ENCODE data around the gene DLGAP1.

DLGAP1 gene

DNA sequence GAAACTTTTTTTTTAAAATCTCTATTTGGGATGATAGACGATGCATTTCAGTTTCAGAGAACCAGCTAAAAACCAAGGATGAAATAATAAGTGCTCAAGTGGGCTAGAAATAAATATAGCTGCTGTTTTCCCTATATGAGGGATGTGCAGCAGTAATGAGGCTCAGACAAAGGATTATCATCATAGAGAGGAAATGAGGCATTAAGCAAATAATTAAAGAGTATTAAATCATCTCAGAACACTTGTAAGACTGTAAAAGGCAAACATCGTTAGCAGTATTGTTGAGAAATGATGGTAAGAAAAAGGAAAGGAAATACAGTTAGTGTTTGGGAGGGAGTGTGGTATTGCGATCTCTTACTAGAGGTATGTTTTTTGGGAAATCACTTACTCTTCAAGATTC, 771.6 kb downstream of the DLGAP1 start:
- no peak overlapping the region for H3K4me3 Mint-ChIP-seq
- peaks cover 6 to 9% of the 10 kb centered on the region in 2 donors for H3K9me3 Mint-ChIP-seq
- H3K4me1 Mint-ChIP-seq, result no peaks in the 10 kb centered on the region
- ATAC-seq (replicated peaks) (no peak), DNase-seq (no peak)
- H3K27ac Mint-ChIP-seq, result no peak overlapping the region
- H3K27me3 Mint-ChIP-seq, result peaks cover under 1% of the 10 kb centered on the region in 2 donors
- H3K36me3 Mint-ChIP-seq, result peaks cover 5 to 8% of the 10 kb centered on the region in 2 donors

DNA sequence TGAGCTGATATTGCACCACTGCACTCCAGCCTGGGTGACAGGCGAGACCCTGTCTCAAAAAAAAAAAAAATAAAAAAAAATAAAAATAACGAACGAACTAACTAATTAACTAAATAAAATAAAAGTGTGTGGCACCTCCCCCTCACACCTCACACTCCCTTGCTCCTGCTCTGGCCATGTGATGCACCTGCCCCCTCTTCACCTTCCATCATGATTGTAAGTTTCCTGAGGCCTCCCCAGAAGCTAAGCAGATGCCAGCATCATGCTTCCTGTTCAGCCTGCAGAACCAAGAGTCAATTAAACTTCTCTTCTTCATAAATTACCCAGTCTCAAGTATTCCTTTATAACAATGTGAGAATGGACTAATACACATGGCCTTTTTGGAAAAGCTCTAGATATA, 773.0 kb downstream of the DLGAP1 start:
- Mint-ChIP-seq H3K27ac (peak overlapping the region; percentile 65), H3K27me3 (peaks cover 8 to 9% of the 10 kb centered on the region in 2 donors), H3K9me3 (peaks cover 6 to 9% of the 10 kb centered on the region in 2 donors), H3K36me3 (peaks cover 5 to 8% of the 10 kb centered on the region in 2 donors), H3K4me3 (no peak overlapping the region), H3K4me1 (no peaks in the 10 kb centered on the region)
- DNase-seq, result no peak
- ATAC-seq (replicated peaks), result no peak

DNA sequence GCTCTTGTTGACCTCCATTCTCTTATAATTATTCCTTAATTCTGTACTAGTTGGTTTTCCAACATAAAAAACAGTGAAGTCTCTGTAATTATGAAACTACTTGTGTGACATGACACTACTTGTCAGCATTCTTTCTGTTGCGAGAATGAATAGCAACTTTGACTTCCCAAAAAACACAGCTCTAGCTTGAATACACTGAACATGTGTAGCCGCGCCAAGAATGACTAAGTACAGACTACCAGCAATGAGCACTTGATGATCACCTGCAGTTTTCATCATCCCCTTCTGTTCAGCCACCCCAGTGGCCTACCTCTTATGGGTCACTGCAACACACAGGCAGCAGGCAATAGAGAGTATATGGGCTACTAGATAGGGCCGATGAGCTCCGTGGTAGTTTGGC, 775.9 kb downstream of the DLGAP1 start:
- Mint-ChIP-seq H3K27me3 (peaks cover 12 to 24% of the 10 kb centered on the region in 2 donors), H3K4me3 (no peak overlapping the region), H3K36me3 (peaks cover 5 to 8% of the 10 kb centered on the region in 2 donors), H3K4me1 (no peaks in the 10 kb centered on the region), H3K27ac (no peak overlapping the region), H3K9me3 (peaks cover 6 to 10% of the 10 kb centered on the region in 2 donors)
- ATAC-seq (replicated peaks) (no peak), DNase-seq (no peak)

DNA sequence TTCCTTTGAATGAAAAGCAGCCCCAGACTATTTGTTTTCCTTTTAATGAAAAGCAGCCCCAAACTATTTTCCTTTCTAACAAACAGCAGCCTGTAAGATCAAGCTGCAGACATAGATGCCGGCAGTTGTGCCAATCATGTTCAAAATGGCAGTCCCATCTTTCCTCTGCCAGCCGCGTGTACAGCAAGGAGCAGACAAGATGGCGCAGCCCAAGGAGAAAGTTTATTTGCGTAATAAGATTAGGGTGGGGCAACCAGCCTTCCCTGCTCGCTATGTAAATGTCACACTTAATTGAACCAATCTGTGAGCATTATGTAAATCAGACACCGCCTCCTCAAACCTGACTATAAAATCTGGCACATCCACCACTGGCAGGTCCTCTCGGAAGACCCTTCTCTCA, 779.1 kb downstream of the DLGAP1 start:
- Mint-ChIP-seq H3K36me3 (no peaks in the 10 kb centered on the region), H3K27ac (no peak overlapping the region), H3K9me3 (peaks cover 0 to 2% of the 10 kb centered on the region in 2 donors), H3K4me1 (no peaks in the 10 kb centered on the region), H3K4me3 (no peak overlapping the region), H3K27me3 (peaks cover 12 to 24% of the 10 kb centered on the region in 2 donors)
- no peak for DNase-seq
- ATAC-seq (replicated peaks), result no peak

DNA sequence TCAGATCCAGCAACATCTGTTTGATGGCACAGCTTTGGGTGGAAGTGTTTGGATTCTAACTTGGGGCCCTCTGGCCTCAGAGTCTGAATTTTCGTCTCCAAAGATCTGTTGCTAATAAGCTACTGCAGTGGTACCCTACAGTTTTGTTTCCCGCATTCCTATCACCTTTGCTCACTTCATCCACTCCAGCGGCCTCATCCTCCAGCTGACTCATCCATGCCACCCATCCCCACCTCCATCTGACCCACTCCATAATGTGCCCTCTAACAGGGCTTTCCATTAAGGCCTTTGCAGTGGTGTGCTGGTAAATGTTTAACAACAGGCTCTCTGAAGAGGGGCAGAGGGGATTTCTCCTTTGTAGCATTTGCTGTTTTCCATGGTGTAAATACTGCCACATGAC, 779.7 kb downstream of the DLGAP1 start:
- DNase-seq, result no peak

DNA sequence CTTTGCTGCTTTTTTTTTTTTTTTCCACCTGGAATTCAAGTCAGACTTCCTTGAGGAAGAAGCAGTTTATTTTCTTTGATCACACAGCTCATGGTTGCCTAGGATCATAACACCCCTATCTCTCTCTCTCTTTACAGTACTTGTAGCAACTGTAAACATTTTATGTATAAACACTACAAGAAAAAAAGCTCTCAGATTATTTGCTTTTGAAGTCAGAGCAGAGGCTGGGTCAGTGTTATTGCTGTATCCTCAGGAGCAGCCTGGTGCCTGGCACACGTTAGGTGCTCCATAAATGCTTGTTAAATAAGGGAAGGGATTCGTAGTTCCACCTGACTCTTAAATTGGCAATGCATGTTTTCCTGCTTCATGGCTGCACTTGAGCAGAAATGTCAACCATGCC, 783.9 kb downstream of the DLGAP1 start:
- Mint-ChIP-seq H3K4me3 (no peak overlapping the region), H3K9me3 (peaks cover 0 to under 1% of the 10 kb centered on the region in 2 donors), H3K4me1 (no peaks in the 10 kb centered on the region), H3K27ac (no peak overlapping the region), H3K27me3 (peaks cover 0 to 7% of the 10 kb centered on the region in 2 donors), H3K36me3 (no peaks in the 10 kb centered on the region)
- ATAC-seq (replicated peaks) (no peak), DNase-seq (no peak)

More for the DNA sequence above, 779.7 kb downstream of the DLGAP1 start:
- Mint-ChIP-seq H3K4me3 (no peak overlapping the region), H3K4me1 (no peaks in the 10 kb centered on the region), H3K36me3 (no peaks in the 10 kb centered on the region), H3K27me3 (peaks cover 12 to 24% of the 10 kb centered on the region in 2 donors), H3K9me3 (peaks cover 0 to 2% of the 10 kb centered on the region in 2 donors), H3K27ac (no peak overlapping the region)
- no peak for ATAC-seq (replicated peaks)

DNA sequence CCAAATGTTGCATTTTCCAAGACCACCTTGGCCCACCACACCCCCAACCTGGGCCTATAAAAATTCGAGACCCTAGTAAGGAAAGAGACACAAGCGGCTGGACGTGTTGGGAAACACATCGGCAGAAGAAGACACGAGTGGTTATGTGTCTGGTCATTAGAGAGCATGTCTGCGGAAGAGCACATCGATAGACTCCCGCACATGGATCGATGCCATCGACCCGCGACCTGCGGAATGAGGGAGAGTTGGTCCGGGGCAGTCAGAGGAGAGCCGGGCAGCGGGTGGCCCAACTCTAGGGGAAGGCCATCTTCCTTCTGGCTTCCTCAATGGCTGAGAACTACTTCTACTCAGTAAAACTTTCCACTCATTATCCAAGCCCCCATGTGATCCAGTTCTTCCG, 785.7 kb downstream of the DLGAP1 start:
- ATAC-seq (replicated peaks) (no peak), DNase-seq (no peak)
- Mint-ChIP-seq H3K36me3 (no peaks in the 10 kb centered on the region), H3K27ac (no peak overlapping the region), H3K27me3 (no peaks in the 10 kb centered on the region), H3K4me3 (no peak overlapping the region), H3K9me3 (no peaks in the 10 kb centered on the region), H3K4me1 (peaks cover 9 to 15% of the 10 kb centered on the region in 2 donors)

DNA sequence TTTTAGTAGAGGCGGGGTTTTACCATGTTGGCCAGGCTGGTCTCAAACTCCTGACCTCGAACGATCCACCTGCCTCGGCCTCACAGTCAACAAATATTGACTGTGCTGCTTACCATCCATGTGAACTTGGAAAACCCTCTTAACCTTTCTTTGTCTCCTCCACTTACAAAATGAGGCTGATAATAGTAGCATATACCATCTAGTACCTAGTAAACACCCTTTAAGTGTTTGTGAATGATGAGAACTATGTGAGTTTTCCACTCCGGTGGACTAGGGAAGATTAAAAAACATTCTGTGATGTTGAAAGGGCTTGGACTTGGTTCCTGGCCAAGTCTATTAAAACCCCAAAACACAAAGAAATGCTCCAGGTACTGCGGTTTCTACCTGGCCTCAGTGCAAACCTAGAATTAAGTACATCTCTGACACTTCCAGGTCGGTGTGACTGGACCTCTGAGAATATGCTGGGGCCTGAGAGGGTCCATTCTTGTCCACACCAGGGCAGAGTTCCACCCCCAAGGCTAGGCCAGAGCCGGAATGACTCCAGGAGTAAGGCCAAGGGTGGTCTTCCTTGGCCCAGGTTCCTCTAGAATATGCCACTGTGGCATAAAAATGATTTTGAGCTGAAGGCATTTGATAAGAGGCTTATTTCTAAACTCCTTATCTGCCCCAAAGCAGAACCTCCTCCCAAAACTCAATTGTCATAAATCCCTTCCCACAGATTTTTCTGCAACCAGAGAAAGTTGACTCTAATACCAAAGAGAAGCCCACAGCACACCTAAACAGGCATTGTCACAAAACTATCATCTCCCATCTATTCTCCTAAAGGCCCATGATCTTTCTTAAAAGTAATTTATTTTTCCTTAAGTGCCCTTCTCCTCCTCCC, 787.6 kb downstream of the DLGAP1 start:
- Mint-ChIP-seq H3K36me3 (no peaks in the 10 kb centered on the region), H3K4me1 (peaks cover 11 to 18% of the 10 kb centered on the region in 2 donors), H3K9me3 (no peaks in the 10 kb centered on the region), H3K27ac (no peak overlapping the region), H3K4me3 (no peak overlapping the region), H3K27me3 (no peaks in the 10 kb centered on the region)
- DNase-seq, result no peak
- no peak for ATAC-seq (replicated peaks)

DNA sequence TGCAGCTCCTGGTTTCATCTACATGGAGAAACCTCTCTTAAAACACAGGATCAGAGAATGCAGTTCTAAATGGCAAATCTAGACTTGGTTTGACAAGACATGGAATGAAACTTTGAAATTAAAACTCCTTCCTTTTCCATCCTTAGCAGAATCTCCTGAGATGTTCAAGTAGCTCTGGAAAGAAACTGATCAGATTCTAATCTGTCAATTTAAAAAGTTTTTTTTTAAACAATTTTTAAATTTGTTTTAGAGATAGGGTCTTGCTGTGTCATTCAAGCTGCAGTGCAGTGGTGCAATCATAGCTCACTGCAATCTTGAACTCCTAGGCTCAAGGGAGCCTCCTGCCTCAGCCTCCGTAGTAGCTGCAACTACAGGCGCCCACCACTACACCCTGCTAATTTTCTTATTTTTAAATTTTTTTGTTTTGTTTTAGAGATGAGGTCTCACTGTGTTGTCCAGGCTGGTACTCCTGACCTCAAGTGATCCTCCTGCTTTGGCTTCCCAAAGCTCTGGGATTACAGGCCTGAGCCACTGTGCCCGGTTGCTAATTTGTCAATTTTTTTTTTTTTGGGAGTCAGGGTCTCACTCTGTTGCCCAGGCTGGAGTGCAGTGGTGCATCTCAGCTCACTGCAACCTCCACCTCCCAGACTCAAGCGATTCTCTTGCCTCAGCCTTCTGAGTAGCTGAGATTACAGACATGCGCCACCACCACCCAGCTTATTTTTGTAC, 788.4 kb downstream of the DLGAP1 start:
- no peak for DNase-seq

DNA sequence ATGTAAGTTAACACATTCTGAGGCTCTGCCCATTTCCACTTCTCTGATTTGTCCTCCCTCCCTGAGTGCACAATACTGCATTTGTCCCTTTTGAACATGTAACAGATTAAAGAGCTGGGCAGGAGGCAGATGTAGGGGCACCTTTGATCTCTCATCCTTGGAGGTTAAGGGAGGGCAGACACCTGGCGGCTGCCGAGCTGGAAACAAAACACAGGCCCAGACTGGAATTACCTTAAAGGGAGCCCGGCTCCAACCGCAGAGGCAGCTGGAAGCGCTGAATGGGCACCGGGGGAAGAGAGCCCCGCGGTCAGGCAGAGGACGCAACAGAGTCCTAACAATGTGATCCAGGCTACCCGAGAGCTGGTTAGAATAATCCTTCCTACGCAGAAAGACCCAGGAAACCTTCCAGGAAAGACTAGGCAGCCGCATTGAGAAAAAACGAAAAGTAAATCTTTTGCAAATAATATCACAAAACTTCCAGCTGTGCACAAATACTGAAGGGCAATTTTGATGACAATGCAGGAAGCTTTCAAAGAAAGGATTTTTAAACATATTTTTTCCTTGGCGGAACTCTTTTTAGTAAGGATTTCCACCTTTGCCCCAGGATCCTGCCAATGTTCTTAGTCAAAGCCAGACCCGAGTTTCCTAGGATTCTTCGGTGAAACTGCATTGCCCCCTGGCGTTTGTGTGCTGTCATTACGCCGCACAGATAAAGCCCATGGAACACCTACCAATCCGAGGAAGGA, 789.2 kb downstream of the DLGAP1 start:
- DNase-seq, result peak; percentile 35
- H3K27me3 Mint-ChIP-seq, result no peaks in the 10 kb centered on the region
- peaks cover 15 to 24% of the 10 kb centered on the region in 2 donors for H3K4me1 Mint-ChIP-seq
- peak overlapping the region; percentile 42 for H3K27ac Mint-ChIP-seq
- H3K36me3 Mint-ChIP-seq, result no peaks in the 10 kb centered on the region
- ATAC-seq (replicated peaks), result peak; percentile 66 to 70
- H3K9me3 Mint-ChIP-seq, result no peaks in the 10 kb centered on the region
- peak overlapping the region; percentile 44 to 51 for H3K4me3 Mint-ChIP-seq

More for the DNA sequence above, 788.4 kb downstream of the DLGAP1 start:
- H3K9me3 Mint-ChIP-seq, result no peaks in the 10 kb centered on the region
- ATAC-seq (replicated peaks), result peak; percentile 38 to 59
- H3K4me1 Mint-ChIP-seq, result peaks cover 11 to 18% of the 10 kb centered on the region in 2 donors
- no peaks in the 10 kb centered on the region for H3K27me3 Mint-ChIP-seq
- no peaks in the 10 kb centered on the region for H3K36me3 Mint-ChIP-seq
- no peak overlapping the region for H3K4me3 Mint-ChIP-seq
- no peak overlapping the region for H3K27ac Mint-ChIP-seq

DNA sequence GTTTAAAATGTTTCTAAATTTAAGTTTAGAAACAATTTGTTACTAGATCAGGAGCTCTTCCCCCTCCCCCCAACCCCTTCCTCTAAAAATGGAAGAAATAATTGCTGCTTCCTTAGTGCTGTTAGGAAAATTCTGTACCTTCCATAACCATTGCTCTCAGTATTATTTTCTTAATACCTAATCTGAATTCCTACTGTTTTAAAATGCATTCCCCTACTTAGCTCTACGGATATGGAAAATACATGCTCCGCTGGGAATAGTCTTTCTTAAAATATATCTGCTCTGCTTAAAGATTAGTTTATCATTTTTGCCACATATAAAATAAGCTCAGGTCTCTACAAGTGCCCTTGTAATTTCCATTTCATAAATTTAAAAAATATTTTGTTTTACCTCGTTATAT, 789.9 kb downstream of the DLGAP1 start:
- peaks cover 20 to 31% of the 10 kb centered on the region in 2 donors for H3K4me1 Mint-ChIP-seq
- no peaks in the 10 kb centered on the region for H3K36me3 Mint-ChIP-seq

DNA sequence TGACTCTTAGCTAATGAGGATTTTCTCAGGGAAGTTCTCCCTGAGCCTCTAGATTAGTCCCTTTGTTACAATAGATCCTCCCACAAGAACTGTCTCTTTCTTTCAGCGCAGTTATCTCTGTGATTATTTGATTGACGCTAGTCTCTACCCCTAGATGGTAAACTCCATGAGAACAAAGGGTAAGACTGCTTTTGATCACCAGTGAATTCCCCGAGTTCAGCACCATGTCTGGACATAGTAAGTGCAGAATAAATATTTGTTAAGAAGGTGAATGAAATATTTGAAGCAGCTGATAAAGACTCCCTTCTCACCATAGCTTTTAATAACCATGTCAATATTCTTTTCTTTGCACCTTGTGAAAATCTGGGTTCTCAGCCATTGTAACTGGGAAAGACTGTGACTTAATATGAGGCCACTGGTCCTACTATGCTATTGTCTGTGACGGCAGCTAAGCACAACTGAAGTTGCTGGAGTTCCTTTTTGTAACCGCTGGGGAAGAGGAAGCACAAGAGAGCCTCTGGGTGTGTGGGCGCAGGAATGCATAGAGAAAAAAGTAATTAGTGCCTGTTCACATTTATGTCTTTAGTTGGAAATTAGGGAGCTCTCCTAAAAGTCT, 790.4 kb downstream of the DLGAP1 start:
- ATAC-seq (replicated peaks) (peak; percentile 54 to 72), DNase-seq (no peak)
- Mint-ChIP-seq H3K36me3 (no peaks in the 10 kb centered on the region), H3K4me1 (peaks cover 20 to 37% of the 10 kb centered on the region in 2 donors), H3K27me3 (no peaks in the 10 kb centered on the region), H3K9me3 (no peaks in the 10 kb centered on the region), H3K4me3 (peak overlapping the region in 1 of 2 donors; percentile 12), H3K27ac (no peak overlapping the region)

More for the DNA sequence above, 789.9 kb downstream of the DLGAP1 start:
- no peaks in the 10 kb centered on the region for H3K9me3 Mint-ChIP-seq
- H3K27ac Mint-ChIP-seq, result no peak overlapping the region
- H3K27me3 Mint-ChIP-seq, result no peaks in the 10 kb centered on the region
- no peak for DNase-seq
- no peak for ATAC-seq (replicated peaks)
- H3K4me3 Mint-ChIP-seq, result no peak overlapping the region

DNA sequence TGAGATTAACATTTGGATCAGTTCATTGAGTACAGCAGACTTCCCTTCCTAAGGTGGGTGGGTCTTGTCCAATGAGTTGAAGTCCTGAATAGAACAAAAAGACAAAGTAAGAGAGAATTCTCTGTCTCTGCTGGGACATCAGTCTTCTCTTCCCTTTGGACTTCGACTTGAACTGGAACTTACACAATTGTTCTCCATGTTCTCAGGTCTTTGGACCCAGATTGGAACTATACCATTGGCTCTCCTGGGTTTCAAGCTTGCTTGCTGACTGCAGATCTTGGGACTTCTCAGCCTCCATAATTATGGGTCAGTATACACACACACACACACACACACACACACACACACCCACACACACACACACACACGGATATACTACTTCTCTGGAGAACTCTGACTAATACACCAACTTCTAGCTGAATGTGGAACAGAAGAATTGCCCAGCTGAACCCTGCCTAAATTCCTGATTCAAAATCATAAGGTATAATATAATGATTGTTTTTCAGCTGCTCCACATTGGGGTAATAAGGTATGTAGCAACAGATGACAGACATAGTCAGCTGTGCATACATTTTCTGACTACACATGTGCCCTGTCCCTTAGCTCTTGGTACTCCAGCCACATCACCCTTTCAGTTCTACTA, 791.1 kb downstream of the DLGAP1 start:
- Mint-ChIP-seq H3K27me3 (no peaks in the 10 kb centered on the region), H3K4me1 (peaks cover 20 to 39% of the 10 kb centered on the region in 2 donors), H3K9me3 (no peaks in the 10 kb centered on the region), H3K4me3 (no peak overlapping the region), H3K36me3 (no peaks in the 10 kb centered on the region), H3K27ac (no peak overlapping the region)
- DNase-seq (no peak), ATAC-seq (replicated peaks) (peak; percentile 27 to 33)

Data from stimulated activated naive B cell treated with anti-CD40 and anti-IgM and Interleukin-4, amounts not matched to agents 10 μg/mL and 1 μg/mL and 100 μg/mL, for 72 hours (primary cell).